K562 (cell line): ENCODE results near the gene HSPA1B. TPM values are rescaled to one million over a fixed set of nuclear protein-coding genes. Genes with fewer than 3 reads are reported as not detected.
A peak's percentile ranks its signal among the peaks of the same experiment; 100 is the strongest.

ENCODE experiments used
- ELF2 ChIP-seq: fragments of 250-450 bp; sonication (Bioruptor Pico); IDR thresholded peaks from 2 replicates; pipeline ENCODE4 v1.5.0; 2021; ENCODE audit warnings: mild to moderate bottlenecking
- ETV5 ChIP-seq: sonication (generic); formaldehyde crosslinking; IDR thresholded peaks from 2 replicates; pipeline ENCODE4 v1.4.0; 2020; ENCODE audit warnings: low read depth, mild to moderate bottlenecking, missing genetic modification reagents
- FOS ChIP-seq: IDR thresholded peaks from 3 replicates; pipeline ENCODE4 v1.6.1; 2011; ENCODE audit not compliant: insufficient read length; ENCODE audit errors: extremely low read depth
- NFATC3 ChIP-seq: fragments of 450-650 bp; IDR thresholded peaks from 2 replicates; pipeline ENCODE4 v1.6.1; 2017; ENCODE audit warnings: mild to moderate bottlenecking
- PHF21A ChIP-seq: fragments of 450-650 bp; IDR thresholded peaks from 2 replicates; pipeline ENCODE4 v1.6.1; 2017; ENCODE audit warnings: low read depth, borderline replicate concordance
- RB1 ChIP-seq: fragments of 450-650 bp; IDR thresholded peaks from 2 replicates; pipeline ENCODE4 v1.6.1; 2017; ENCODE audit warnings: low read depth, mild to moderate bottlenecking
- SIN3B ChIP-seq: fragments of 450-650 bp; IDR thresholded peaks from 2 replicates; pipeline ENCODE4 v1.6.1; 2017; ENCODE audit warnings: low read depth, mild to moderate bottlenecking, moderate library complexity
- SNIP1 ChIP-seq: fragments of 450-650 bp; IDR thresholded peaks from 2 replicates; pipeline ENCODE4 v1.7.1; 2017; ENCODE audit warnings: low read depth, mild to moderate bottlenecking
- ZFX ChIP-seq: sonication (generic); formaldehyde crosslinking; IDR thresholded peaks from 2 replicates; pipeline ENCODE4 v1.8.0; 2022; ENCODE audit warnings: mild to moderate bottlenecking, missing genetic modification reagents, moderate library complexity
- ZNF263 ChIP-seq: sonication (generic); formaldehyde crosslinking; IDR thresholded peaks from 2 replicates; pipeline ENCODE4 v1.8.0; 2022; ENCODE audit warnings: mild to moderate bottlenecking, missing genetic modification reagents, borderline replicate concordance
- polyA plus RNA-seq, 8 experiments: library from polyadenylated mRNA; depleted of rRNA in 4 of 8; stranded (reverse) in 5 of 8; unstranded in 3 of 8; fragments of >200 nt; fragmentation: Nextera tagmentation in 2 of 8; fragmentation: Illumina TruSeq in 1 of 8; extraction: Ambion mirVana in 2 of 8; extraction: Trizol in 1 of 8; gene quantifications; 2 replicates each; pipeline versions ENCODE4 v1.2.1 to v1.2.3, GENCODE V29; 2011 to 2014; ENCODE audit warnings: inconsistent platforms in 1 of 8, missing spikeins in 1 of 8
- total RNA-seq, 7 experiments: library from RNA; depleted of rRNA in 6 of 7; stranded (reverse); fragments of >200 nt in 6 of 7; fragmentation: Illumina TruSeq in 2 of 7; extraction: Trizol in 2 of 7; gene quantifications; 2 replicates each; pipeline versions ENCODE4 v1.2.1 to v1.2.3, GENCODE V29; 2011 to 2021; ENCODE audit warnings: low replicate concordance in 1 of 7
- TF ChIP-seq, protein P1 (sequence below): sonication (generic); formaldehyde crosslinking; IDR thresholded peaks from 2 replicates; pipeline ENCODE4 v1.8.0; 2022; ENCODE audit warnings: missing genetic modification reagents, mild to moderate bottlenecking, borderline replicate concordance
- TF ChIP-seq, protein P2 (sequence below), 2 experiments: fragments of 450-650 bp in 1 of 2; sonication (generic) in 1 of 2; formaldehyde crosslinking in 1 of 2; IDR thresholded peaks; 2 replicates each; pipeline versions ENCODE4 v1.7.1 to v1.9.0; 2016 to 2022; ENCODE audit warnings: inconsistent platforms in 1 of 2, mild to moderate bottlenecking in 1 of 2, missing genetic modification reagents in 1 of 2
- TF ChIP-seq, protein P3 (sequence below): fragments of 250-450 bp; sonication (Bioruptor Pico); IDR thresholded peaks from 2 replicates; pipeline ENCODE4 v1.9.0; 2021; ENCODE audit warnings: mild to moderate bottlenecking

HSPA1B gene
- total and polyA plus RNA-seq, 9 of the 15 experiments (the other 6 are each of a cell fraction or from before 2014, with no cell fraction given), result 0.27 to 227 (median 51.2) TPM

DNA sequence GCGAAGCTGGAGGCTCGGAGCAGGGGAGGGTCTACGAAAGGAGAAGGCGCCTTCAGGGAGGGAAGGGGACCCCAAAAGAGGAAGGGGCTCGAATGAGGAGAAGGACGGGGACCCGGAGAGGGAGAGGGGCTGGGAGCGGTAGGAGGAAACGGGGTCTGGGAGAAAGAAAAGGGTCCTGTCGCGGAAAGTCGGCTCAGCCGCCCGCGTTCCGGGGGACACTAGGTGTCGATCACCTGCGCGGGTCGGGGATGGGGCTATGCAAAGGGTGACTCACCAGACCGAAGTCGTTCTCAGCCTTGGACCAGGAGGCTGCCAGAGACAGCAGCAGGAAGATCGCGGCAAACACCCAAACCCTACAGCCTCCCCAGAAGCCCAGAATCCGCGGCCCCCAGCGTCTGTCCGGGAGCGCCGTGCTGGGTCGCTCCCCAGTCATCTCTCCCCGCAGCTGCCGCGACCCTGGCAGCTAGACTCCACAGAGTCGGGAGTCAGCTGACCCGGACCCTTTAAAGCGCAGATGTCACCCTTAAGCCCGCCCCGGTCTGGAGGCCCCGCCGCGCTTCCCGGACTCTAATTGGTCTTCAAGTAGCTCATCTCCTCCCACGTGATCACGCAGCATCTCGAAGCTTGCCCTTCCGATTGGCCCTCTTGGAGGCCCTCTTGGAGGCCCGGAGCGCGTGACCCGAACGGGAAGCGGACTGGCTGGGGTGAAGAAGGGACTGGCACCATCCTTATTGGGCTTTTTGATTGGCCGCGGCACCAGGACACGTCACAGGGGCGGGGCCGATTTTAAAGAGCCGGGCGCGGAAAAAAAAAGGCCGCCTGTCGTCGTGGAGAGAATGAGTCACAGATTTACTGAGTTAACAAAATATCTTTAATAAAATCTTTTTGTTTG lies 35.1 kb downstream of the HSPA1B start, which contains the start of gene NEU1 (continued):
- TF ChIP-seq, protein P1, sequence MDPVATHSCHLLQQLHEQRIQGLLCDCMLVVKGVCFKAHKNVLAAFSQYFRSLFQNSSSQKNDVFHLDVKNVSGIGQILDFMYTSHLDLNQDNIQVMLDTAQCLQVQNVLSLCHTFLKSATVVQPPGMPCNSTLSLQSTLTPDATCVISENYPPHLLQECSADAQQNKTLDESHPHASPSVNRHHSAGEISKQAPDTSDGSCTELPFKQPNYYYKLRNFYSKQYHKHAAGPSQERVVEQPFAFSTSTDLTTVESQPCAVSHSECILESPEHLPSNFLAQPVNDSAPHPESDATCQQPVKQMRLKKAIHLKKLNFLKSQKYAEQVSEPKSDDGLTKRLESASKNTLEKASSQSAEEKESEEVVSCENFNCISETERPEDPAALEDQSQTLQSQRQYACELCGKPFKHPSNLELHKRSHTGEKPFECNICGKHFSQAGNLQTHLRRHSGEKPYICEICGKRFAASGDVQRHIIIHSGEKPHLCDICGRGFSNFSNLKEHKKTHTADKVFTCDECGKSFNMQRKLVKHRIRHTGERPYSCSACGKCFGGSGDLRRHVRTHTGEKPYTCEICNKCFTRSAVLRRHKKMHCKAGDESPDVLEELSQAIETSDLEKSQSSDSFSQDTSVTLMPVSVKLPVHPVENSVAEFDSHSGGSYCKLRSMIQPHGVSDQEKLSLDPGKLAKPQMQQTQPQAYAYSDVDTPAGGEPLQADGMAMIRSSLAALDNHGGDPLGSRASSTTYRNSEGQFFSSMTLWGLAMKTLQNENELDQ (CRISPR knock-in tag), result no peak
- TF ChIP-seq, protein P2, sequence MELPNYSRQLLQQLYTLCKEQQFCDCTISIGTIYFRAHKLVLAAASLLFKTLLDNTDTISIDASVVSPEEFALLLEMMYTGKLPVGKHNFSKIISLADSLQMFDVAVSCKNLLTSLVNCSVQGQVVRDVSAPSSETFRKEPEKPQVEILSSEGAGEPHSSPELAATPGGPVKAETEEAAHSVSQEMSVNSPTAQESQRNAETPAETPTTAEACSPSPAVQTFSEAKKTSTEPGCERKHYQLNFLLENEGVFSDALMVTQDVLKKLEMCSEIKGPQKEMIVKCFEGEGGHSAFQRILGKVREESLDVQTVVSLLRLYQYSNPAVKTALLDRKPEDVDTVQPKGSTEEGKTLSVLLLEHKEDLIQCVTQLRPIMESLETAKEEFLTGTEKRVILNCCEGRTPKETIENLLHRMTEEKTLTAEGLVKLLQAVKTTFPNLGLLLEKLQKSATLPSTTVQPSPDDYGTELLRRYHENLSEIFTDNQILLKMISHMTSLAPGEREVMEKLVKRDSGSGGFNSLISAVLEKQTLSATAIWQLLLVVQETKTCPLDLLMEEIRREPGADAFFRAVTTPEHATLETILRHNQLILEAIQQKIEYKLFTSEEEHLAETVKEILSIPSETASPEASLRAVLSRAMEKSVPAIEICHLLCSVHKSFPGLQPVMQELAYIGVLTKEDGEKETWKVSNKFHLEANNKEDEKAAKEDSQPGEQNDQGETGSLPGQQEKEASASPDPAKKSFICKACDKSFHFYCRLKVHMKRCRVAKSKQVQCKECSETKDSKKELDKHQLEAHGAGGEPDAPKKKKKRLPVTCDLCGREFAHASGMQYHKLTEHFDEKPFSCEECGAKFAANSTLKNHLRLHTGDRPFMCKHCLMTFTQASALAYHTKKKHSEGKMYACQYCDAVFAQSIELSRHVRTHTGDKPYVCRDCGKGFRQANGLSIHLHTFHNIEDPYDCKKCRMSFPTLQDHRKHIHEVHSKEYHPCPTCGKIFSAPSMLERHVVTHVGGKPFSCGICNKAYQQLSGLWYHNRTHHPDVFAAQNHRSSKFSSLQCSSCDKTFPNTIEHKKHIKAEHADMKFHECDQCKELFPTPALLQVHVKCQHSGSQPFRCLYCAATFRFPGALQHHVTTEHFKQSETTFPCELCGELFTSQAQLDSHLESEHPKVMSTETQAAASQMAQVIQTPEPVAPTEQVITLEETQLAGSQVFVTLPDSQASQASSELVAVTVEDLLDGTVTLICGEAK (IDR thresholded peaks at IDR 0.05), result peak; percentile 54
- TF ChIP-seq, protein P2 (CRISPR knock-in tag; IDR thresholded peaks at IDR 0.05), result no peak
- no peak; the same call in 1 of the 2 replicates for TF ChIP-seq ZNF263 (CRISPR knock-in tag)
- TF ChIP-seq RB1, result peak; percentile 96
- peak; percentile 86; the same call in 1 of the 2 replicates for TF ChIP-seq PHF21A
- TF ChIP-seq ETV5 (CRISPR knock-in tag), result no peak
- TF ChIP-seq, protein P3, sequence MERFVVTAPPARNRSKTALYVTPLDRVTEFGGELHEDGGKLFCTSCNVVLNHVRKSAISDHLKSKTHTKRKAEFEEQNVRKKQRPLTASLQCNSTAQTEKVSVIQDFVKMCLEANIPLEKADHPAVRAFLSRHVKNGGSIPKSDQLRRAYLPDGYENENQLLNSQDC (CRISPR knock-in tag), result 0 out of 2 replicates have a peak, but pooled peaks have one; percentile 37
- peak; percentile 86 for TF ChIP-seq SIN3B
- no peak for TF ChIP-seq SNIP1
- peak; percentile 86 for TF ChIP-seq FOS
- peak; percentile 99 for TF ChIP-seq NFATC3
- peak; percentile 55; the same call in 1 of the 2 replicates for TF ChIP-seq ZFX
- peak; percentile 6; the same call in 1 of the 2 replicates for TF ChIP-seq ELF2 (CRISPR knock-in tag)
